Esophagus (tissue), 2 donors: ENCODE results near the gene GLMP. TPM values are rescaled to one million over a fixed set of nuclear protein-coding genes. Genes with fewer than 3 reads are reported as not detected.

ENCODE experiments used
- H3K27ac ChIP-seq, 2 donors: one replicate each; pipeline ENCODE4 v1.5.1; 2013; ENCODE audit warnings: low read depth in 2 of 2, mild to moderate bottlenecking in 2 of 2, inconsistent platforms in 1 of 2, low read length in 1 of 2, moderate library complexity in 1 of 2
- H3K27me3 ChIP-seq, 2 donors: one replicate each; pipeline ENCODE4 v1.6.1; 2013; ENCODE audit warnings: low read length in 2 of 2, control low read depth in 1 of 2, mild to moderate bottlenecking in 1 of 2; ENCODE audit not compliant: insufficient read depth in 2 of 2, control insufficient read depth in 1 of 2
- H3K36me3 ChIP-seq, 2 donors: one replicate each; pipeline ENCODE4 v1.6.1; 2013; ENCODE audit warnings: low read length in 1 of 2; ENCODE audit not compliant: control insufficient read depth in 2 of 2, insufficient read depth in 2 of 2
- H3K4me1 ChIP-seq, 2 donors: one replicate each; pipeline ENCODE4 v1.6.1; 2013; ENCODE audit warnings: low read length in 1 of 2; ENCODE audit not compliant: control insufficient read depth in 2 of 2, insufficient read depth in 2 of 2
- H3K4me3 ChIP-seq, 2 donors: one replicate each; pipeline ENCODE4 v1.5.1; 2013; ENCODE audit warnings: low read length in 2 of 2, mild to moderate bottlenecking in 2 of 2, low read depth in 1 of 2, moderate library complexity in 1 of 2
- H3K9me3 ChIP-seq, 2 donors: one replicate each; pipeline ENCODE4 v1.6.1; 2013; ENCODE audit warnings: mild to moderate bottlenecking in 2 of 2, low read depth in 1 of 2, low read length in 1 of 2, moderate library complexity in 1 of 2; ENCODE audit not compliant: control insufficient read depth in 2 of 2, insufficient read depth in 1 of 2
- WGBS, 2 donors: extraction: QIAGEN DNeasy Blood & Tissue Kit; methylation state at CpG; one replicate each; pipeline ENCODE4 v1.1.7; 2013; 5-methylcytosine and 5-hydroxymethylcytosine counted together
- polyA plus RNA-seq, 2 donors: library from polyadenylated mRNA; stranded (reverse); fragments of 200-250 nt; gene quantifications; one replicate each; pipeline ENCODE4 v1.2.3, GENCODE V29; 2013
- donor health status: healthy with polysubstance abuse.
- donor health status: Bipolar disorder and iron deficiency.

GLMP gene
- polyA plus RNA-seq, 2 donors = 20.9 to 32.4 TPM

DNA sequence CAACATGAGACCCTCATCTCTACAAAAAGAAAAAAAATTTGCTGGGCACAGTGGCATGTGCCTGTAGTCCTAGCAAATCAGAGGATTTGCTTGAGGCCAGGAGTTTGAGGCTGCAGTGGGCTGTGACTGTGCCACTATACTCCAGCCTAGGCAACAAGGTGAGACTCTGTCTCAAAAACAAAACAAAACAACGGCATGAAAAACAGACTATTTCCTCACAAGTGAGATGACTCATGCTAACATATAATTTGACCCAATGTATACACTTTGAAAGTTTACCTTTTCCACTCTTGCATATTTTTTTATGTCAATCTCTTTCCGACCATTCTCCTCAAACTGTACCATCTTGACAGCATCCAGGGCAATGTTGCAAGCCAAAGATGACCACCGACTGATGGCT is 25.1 kb upstream of the GLMP start:
- Histone ChIP-seq H3K27ac (no peak overlapping the region), H3K9me3 (no peaks in the 10 kb centered on the region), H3K36me3 (peaks cover 21 to 38% of the 10 kb centered on the region in 2 donors), H3K27me3 (no peaks in the 10 kb centered on the region), H3K4me3 (no peak overlapping the region), H3K4me1 (no peaks in the 10 kb centered on the region)
- WGBS, 2 donors = 71 to 84% methylated on average over 3 of the region's 3 CpGs

DNA sequence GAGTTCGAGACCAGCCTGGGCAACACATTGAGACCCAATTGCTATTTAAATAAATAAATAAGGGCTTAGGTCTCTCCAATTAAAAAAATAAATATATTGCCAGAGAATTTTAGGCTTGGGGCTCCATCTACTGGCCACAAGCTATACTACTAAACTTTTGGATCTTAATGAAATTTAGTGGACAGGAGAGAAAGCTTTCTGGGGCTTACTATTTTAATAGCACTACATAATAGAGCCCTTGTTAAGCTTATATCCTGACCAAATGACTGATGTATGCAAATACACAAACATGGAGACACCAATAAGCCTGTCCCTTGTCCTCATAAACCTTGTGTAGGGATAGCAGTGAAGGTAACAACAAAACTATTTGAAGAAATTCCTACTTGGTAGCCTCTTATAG is 24.2 kb upstream of the GLMP start:
- Histone ChIP-seq H3K36me3 (peaks cover 21 to 39% of the 10 kb centered on the region in 2 donors), H3K4me3 (no peak overlapping the region), H3K4me1 (no peaks in the 10 kb centered on the region), H3K27ac (no peak overlapping the region), H3K9me3 (no peaks in the 10 kb centered on the region), H3K27me3 (no peaks in the 10 kb centered on the region)
- 72 to 83% methylated on average over 1 of the region's 1 CpG for whole genome bisulfite sequencing, 2 donors

DNA sequence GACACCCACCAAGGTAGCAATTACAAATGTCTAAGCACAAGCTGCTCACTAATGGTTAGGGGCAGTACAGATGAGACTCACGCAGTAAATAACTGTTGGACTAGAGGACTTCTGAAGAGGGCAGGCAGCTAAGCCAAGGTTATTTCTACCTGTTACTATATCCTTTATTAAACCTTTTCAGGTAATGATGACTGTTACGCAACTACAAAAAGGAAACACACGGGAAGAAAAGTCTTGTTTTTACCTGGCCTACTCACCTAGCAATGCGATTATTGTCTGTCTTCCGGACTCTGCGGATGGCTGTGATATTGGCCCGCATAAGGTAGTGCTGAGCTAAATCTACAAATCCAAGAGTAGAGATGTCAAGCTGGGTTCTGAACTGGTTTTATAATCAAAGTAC is 21.4 kb upstream of the GLMP start:
- peaks cover 20 to 32% of the 10 kb centered on the region in 2 donors for H3K36me3 ChIP-seq
- no peak overlapping the region for H3K4me3 ChIP-seq
- no peak overlapping the region for H3K27ac ChIP-seq
- H3K27me3 ChIP-seq = no peaks in the 10 kb centered on the region
- H3K4me1 ChIP-seq = no peaks in the 10 kb centered on the region
- WGBS, 2 donors = 87 to 92% methylated on average over 7 of the region's 7 CpGs
- no peaks in the 10 kb centered on the region for H3K9me3 ChIP-seq

DNA sequence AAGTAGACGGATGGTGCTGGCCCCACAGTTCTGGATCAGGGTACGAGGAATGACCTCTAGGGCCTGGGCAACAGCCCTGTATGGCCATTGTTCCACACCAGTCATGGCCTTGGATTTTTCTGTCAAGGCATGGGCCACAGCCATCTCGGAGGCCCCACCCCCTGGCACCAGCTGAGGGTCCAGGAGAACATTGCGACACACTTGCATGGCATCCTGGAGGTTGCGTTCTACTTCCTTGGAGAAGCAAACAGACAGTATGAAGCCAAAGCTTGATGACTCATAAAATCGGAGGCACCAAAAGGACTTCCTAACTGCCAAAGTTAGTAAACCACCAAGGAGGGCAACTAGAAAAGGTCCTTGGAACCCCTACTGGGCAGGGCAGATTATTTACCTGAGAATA is 15.5 kb upstream of the GLMP start:
- peaks cover 0 to 3% of the 10 kb centered on the region in 2 donors for H3K4me1 ChIP-seq
- no peaks in the 10 kb centered on the region for H3K9me3 ChIP-seq
- no peak overlapping the region for H3K4me3 ChIP-seq
- no peak overlapping the region for H3K27ac ChIP-seq
- H3K27me3 ChIP-seq = no peaks in the 10 kb centered on the region
- 63 to 72% methylated on average over 6 of the region's 6 CpGs for WGBS, 2 donors
- peaks cover 16 to 25% of the 10 kb centered on the region in 2 donors for H3K36me3 ChIP-seq

DNA sequence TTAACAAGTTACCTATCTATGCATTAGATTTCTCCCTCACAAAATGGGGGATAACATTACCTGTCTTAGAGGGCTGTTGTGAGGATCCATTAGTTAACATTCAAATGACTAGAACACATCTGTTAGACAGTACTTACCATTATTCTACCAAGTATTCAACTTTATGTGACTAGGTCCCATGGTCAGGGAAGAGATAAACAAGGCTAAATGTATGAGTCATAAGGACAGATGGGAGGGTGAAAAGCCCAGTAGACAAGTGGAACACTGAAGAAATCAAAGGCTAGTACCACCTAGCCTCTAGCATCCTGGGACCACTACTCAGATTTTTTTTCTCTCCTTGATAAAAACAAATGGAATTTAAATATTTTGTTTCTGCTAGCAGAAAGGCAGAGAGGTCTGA is 12.6 kb upstream of the GLMP start:
- Histone ChIP-seq H3K9me3 (no peaks in the 10 kb centered on the region), H3K27ac (no peak overlapping the region), H3K4me3 (no peak overlapping the region), H3K27me3 (no peaks in the 10 kb centered on the region), H3K36me3 (peaks cover 14 to 21% of the 10 kb centered on the region in 2 donors), H3K4me1 (peaks cover 0 to 3% of the 10 kb centered on the region in 2 donors)

DNA sequence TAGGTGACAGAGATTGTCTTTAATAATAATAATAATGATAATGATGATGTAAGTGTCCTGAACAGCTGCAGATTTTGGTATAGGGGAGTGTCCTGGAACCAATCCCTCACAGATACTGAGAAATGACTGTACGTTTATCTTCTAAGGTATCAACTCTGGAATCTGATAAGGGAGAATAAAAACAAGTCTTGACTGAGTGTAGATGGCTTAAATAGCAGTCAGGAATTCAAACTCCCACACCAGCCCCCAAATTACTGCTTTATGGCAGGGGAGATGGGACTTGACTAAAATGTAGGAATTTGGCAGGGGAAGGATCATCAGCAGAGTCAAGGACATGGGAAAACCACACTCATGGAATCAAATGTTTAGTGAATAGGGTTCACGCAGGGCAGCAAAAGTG is 9.7 kb upstream of the GLMP start:
- WGBS, 2 donors = 73 to 74% methylated on average over 2 of the region's 2 CpGs
- peaks cover 0 to 3% of the 10 kb centered on the region in 2 donors for H3K4me1 ChIP-seq
- H3K27me3 ChIP-seq = no peaks in the 10 kb centered on the region
- no peak overlapping the region for H3K27ac ChIP-seq
- H3K9me3 ChIP-seq = no peaks in the 10 kb centered on the region
- no peak overlapping the region for H3K4me3 ChIP-seq
- H3K36me3 ChIP-seq = peaks cover 10 to 11% of the 10 kb centered on the region in 2 donors

DNA sequence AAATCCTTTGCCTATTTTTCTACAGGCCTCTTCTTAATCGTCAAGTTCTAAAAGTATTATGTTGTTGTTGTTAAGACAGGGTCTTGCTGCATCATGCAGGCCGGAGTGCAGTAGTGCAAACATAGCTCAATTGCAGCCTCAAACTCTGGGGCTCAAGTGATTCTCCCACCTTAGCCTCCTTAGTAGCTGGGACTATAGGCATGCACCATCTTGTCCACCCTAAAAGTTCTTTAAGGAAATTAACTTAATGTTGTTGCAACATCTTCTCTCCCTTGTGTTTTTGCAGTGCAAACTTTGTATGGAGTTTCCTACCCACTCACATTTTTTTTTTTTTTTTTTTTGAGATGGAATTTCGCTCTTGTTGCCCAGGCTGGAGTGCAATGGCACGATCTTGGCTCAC is 7.8 kb upstream of the GLMP start:
- H3K9me3 ChIP-seq = no peaks in the 10 kb centered on the region
- 86% methylated on average over 4 of the region's 4 CpGs for WGBS, 2 donors

DNA sequence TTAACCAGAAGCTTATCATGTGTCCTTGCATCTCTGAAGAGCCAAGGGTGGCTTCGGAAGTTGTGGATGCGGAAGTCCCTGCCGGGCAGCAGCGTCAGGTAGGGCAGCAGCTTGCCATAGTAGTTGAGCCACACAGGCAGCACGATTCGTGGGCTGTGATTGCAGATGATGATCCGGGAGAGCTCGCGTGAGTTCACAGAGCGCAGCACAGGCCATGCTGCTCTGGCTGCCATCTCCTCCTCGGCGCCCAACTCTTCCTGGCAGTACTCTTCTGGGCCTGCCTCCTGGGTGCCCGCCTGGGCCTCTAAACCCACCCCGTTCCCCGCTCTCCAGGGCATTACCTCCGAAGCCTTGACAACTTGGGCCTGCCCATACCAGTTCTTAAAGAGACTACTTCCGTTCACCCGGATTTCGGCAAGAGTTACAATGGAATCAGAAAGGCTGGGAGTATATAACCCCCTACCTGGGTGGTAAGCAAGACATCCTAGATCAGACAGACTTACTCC is 3.4 kb upstream of the GLMP start, which contains the start of gene VHLL:
VHLL (minus strand) TSS at position 456 of the 506 bp plus-strand sequence; CDS start at position 338, 118 bp downstream.
- 89% methylated on average over 19 of the region's 19 CpGs for WGBS, 2 donors
- Histone ChIP-seq H3K4me3 (no peak within 1 kb of the TSS), H3K27me3 (no peaks in the 10 kb centered on the region), H3K27ac (no peak within 1 kb of the TSS), H3K4me1 (peaks cover 5 to 10% of the 10 kb centered on the region in 2 donors), H3K9me3 (no peaks in the 10 kb centered on the region), H3K36me3 (peaks cover 0 to 1% of the 10 kb centered on the region in 2 donors)

More for the DNA sequence above, 7.8 kb upstream of the GLMP start:
- no peak overlapping the region for H3K4me3 ChIP-seq
- peaks cover 0 to 3% of the 10 kb centered on the region in 2 donors for H3K4me1 ChIP-seq
- H3K27ac ChIP-seq = no peak overlapping the region
- H3K27me3 ChIP-seq = no peaks in the 10 kb centered on the region
- H3K36me3 ChIP-seq = peaks cover 0 to 6% of the 10 kb centered on the region in 2 donors

DNA sequence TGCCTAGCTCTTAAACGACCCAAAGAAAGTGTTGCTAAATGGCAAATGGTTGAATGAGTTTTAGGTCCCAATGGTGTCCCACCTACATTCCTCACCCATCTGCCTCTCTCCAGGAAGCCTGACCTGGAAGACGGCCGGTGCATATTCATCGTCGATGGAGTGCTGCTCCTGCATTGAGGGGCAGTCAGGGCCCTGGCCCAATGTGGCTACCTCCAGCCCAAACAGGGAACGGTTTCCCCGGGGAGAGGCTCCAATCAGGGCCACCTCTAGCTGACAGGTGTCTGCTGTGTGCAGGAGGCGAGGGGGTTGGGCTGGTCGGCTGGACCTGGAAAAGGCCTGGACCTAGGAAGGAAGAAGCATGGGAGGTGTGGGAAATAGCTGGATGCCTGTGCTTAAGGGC is 1.6 kb downstream of the GLMP start:
- no peak overlapping the region for H3K27ac ChIP-seq

DNA sequence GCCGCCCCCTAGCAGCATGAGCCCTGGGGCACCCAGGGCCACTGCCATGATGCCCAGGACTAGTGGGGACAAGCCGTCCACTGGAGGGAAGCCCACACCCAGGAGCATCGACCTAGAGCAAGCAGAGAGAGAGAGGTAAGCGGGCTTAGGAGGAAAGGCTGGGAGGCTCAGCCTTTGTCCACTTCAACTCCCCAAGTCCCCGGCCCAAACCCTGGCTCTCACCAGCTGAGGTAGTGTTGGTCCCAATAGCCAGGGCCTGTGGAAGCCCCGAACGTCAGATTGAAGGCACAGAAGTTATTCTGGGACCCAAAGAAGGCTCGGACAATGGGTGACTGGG is 2.4 kb downstream of the GLMP start:
- no peak overlapping the region for H3K4me3 ChIP-seq
- no peaks in the 10 kb centered on the region for H3K9me3 ChIP-seq
- 79 to 83% methylated on average over 8 of the region's 8 CpGs for WGBS, 2 donors
- peak overlapping the region in 1 of 2 donors; percentile 89 for H3K27ac ChIP-seq
- H3K27me3 ChIP-seq = no peaks in the 10 kb centered on the region
- peaks cover 0 to 10% of the 10 kb centered on the region in 2 donors for H3K36me3 ChIP-seq
- H3K4me1 ChIP-seq = peaks cover 5 to 28% of the 10 kb centered on the region in 2 donors

More for the DNA sequence above, 1.6 kb downstream of the GLMP start:
- 88 to 90% methylated on average over 9 of the region's 9 CpGs for WGBS, 2 donors
- H3K9me3 ChIP-seq = no peaks in the 10 kb centered on the region
- peaks cover 5 to 28% of the 10 kb centered on the region in 2 donors for H3K4me1 ChIP-seq
- H3K27me3 ChIP-seq = no peaks in the 10 kb centered on the region
- H3K4me3 ChIP-seq = no peak overlapping the region
- H3K36me3 ChIP-seq = peaks cover 0 to 8% of the 10 kb centered on the region in 2 donors
